Left lung (tissue), 10 donors: ENCODE data around the gene MYH10. TPM values are rescaled to one million over a fixed set of nuclear protein-coding genes. Genes with fewer than 3 reads are reported as not detected.

ENCODE experiments used
- ATAC-seq: fragments of 200-7000 bp; cut with Tn5 transposase; one replicate; pipeline ENCODE4 v1.9.1; 2020; ENCODE audit warnings: moderate library complexity
- DNase-seq, 4 donors: peaks; one replicate each; pipeline ENCODE4 v3.0.0-alpha.2; 2013 to 2020
- H3K27ac ChIP-seq, 2 donors: fragments of 200-600 bp; sonication (generic) in 1 of 2; one replicate each; pipeline versions ENCODE4 v1.5.0 to v1.8.0; 2020 to 2021
- H3K27me3 ChIP-seq, 2 donors: fragments of 200-600 bp; sonication (generic) in 1 of 2; one replicate each; pipeline versions ENCODE4 v1.5.0 to v1.8.0; 2020 to 2021
- H3K36me3 ChIP-seq, 2 donors: fragments of 200-600 bp; sonication (generic) in 1 of 2; one replicate each; pipeline versions ENCODE4 v1.5.0 to v1.8.0; 2020 to 2021
- H3K4me1 ChIP-seq, 2 donors: fragments of 200-600 bp; one replicate each; pipeline ENCODE4 v1.8.0; 2021
- H3K4me3 ChIP-seq, 2 donors: fragments of 200-600 bp; sonication (generic) in 1 of 2; one replicate each; pipeline versions ENCODE4 v1.5.0 to v1.8.0; 2020 to 2021; ENCODE audit warnings: mild to moderate bottlenecking in 1 of 2
- H3K9me3 ChIP-seq, 2 donors: fragments of 200-600 bp; sonication (generic) in 1 of 2; one replicate each; pipeline versions ENCODE4 v1.5.0 to v1.8.0; 2020 to 2021
- CTCF ChIP-seq, 2 donors: fragments of 200-600 bp; sonication (generic) in 1 of 2; IDR thresholded peaks; one replicate each; pipeline versions ENCODE4 v1.5.0 to v1.8.0; 2021; ENCODE audit warnings: antibody characterized with exemption in 2 of 2
- intact Hi-C, 2 donors: fragments of 100-400 bp; cut with DNase I; formaldehyde crosslinking; loops; one replicate each; pipeline versions ENCODE4 v1.11.2 to v1.14.2; 2022
- polyA plus RNA-seq, 6 donors: library from polyadenylated mRNA; unstranded; fragments of 120-200 nt; gene quantifications; one replicate each; pipeline ENCODE4 v1.2.1, GENCODE V29; 2013; ENCODE audit not compliant: insufficient read length in 6 of 6
- total RNA-seq, 2 donors: library from RNA; stranded (reverse); fragmentation: NEBNext Ultra II Directional; extraction: Animal tissue kit (Norgen Biotek cat#: 25700); gene quantifications; one replicate each; pipeline ENCODE4 v1.2.1, GENCODE V29; 2021
- donor health status: DM: no; HTN: yes; CAD: no.
- donor health status: DM: no; HTN: no; CAD: no.

MYH10 gene
- total and polyA plus RNA-seq, 8 donors, result 70.9 to 196 (median 151) TPM

DNA sequence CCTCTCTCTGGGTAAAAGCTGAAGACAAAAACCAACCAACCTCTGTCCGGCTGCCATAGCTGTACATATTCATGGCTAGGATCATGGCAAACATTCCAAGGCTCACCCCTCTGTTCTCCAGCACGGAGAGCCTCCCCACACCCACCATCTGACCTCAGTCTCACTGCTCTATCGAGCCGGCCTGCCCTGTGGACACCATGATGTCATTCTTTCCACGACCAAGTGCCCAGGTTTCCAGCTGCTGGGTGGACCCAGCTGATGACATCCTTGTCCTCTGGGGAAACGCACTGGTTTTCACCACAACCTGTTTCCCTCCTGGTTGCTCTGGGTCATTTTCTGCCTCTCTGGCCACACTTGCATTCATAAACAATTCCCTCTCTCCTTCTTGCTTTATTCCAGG, 127.2 kb downstream of the MYH10 start:
- Histone ChIP-seq H3K9me3 (no peaks in the 10 kb centered on the region), H3K27me3 (no peaks in the 10 kb centered on the region), H3K4me1 (no peaks in the 10 kb centered on the region), H3K27ac (no peak overlapping the region), H3K4me3 (no peak overlapping the region), H3K36me3 (peaks cover 0 to 7% of the 10 kb centered on the region in 2 donors)
- no peak for ATAC-seq
- intact Hi-C loops, result no loop called here
- no peak for TF ChIP-seq CTCF (IDR thresholded peaks at IDR 0.05)
- no peak for DNase-seq

DNA sequence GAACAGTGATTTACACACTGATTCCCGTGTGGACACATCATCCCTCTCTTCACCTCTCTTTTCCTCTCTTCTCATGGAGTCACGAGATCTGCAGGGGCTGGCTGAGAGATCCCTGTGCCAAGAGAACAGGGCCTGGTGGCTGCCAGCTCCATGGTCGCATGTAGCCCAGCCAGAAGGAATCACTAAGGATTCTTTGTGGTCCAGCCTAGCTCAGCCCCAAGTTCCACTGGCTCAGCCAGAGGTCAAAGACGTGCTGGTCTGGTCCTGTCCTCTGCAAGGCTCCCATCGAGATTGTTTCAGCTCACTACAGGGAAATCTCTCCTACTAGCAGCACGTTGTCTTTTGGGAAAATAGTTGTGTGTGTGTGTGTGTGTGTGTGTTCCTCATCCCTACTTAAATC, 128.4 kb downstream of the MYH10 start:
- intact Hi-C loops, result no loop called here
- Histone ChIP-seq H3K4me1 (no peaks in the 10 kb centered on the region), H3K9me3 (no peaks in the 10 kb centered on the region), H3K4me3 (no peak overlapping the region), H3K27ac (no peak overlapping the region), H3K36me3 (peaks cover 0 to 3% of the 10 kb centered on the region in 2 donors), H3K27me3 (no peaks in the 10 kb centered on the region)
- DNase-seq (no peak), ATAC-seq (no peak)
- TF ChIP-seq CTCF (IDR thresholded peaks at IDR 0.05), result no peak

DNA sequence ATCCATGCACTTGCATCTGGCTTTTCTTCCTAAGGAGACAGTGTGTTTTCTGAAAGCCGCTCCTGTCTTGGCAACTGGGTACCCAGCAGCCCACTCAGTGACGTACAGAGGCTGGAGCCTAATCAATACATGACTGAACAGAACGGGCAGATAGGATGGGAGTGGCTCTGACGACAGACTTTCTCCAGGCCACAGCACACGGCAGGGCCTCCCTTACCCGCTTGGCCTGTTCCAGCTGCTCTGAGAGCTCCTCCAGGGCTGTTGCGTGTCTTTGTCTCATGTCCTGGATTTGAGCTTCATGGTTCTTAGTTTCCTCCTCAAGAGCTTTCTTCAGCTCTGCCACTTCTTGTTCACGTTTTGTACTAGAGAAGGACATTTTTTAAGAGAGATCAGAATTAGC, 129.9 kb downstream of the MYH10 start:
- Histone ChIP-seq H3K27me3 (no peaks in the 10 kb centered on the region), H3K27ac (no peak overlapping the region), H3K9me3 (no peaks in the 10 kb centered on the region), H3K4me1 (no peaks in the 10 kb centered on the region), H3K4me3 (no peak overlapping the region), H3K36me3 (peaks cover 0 to 9% of the 10 kb centered on the region in 2 donors)
- DNase-seq (no peak), ATAC-seq (no peak)
- no peak for TF ChIP-seq CTCF (IDR thresholded peaks at IDR 0.05)
- intact Hi-C loops, result no loop called here

- no peaks in the 10 kb centered on the region for H3K4me1 ChIP-seq
- no peak overlapping the region for H3K27ac ChIP-seq
- H3K4me3 ChIP-seq, result no peak overlapping the region
- no peaks in the 10 kb centered on the region for H3K27me3 ChIP-seq
- ATAC-seq (no peak), DNase-seq (no peak)
- intact Hi-C loops, result no loop called here
- no peaks in the 10 kb centered on the region for H3K9me3 ChIP-seq
- no peak for TF ChIP-seq CTCF (IDR thresholded peaks at IDR 0.05)
- H3K36me3 ChIP-seq, result peaks cover 0 to 12% of the 10 kb centered on the region in 2 donors
Measured at GRCh38 chr17:8499614-8500013, 130.9 kb downstream of the MYH10 start.

DNA sequence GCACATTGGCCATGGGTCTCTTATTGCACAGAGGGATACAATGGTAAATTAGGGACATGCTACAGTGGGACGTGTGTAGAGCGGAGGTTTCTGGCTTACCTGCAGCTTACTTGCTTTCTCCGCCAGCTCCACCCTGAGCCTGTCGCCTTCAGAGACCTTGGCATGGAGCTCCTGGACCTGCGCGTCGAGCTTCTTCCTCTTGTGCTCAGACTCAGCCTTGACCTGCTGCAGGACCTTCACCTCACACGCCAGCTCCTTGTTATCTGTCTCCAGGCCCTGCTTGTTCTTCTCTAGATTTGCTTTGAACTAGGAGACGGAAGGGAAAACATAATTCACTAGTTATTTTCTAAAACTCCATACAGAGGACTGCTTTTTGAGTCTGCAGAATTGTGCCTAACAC, 131.4 kb downstream of the MYH10 start:
- no peaks in the 10 kb centered on the region for H3K9me3 ChIP-seq
- H3K4me1 ChIP-seq, result no peaks in the 10 kb centered on the region
- no peak overlapping the region for H3K27ac ChIP-seq
- DNase-seq (no peak), ATAC-seq (no peak)
- intact Hi-C loops, result no loop called here
- no peak for TF ChIP-seq CTCF (IDR thresholded peaks at IDR 0.05)
- H3K36me3 ChIP-seq, result peaks cover 0 to 16% of the 10 kb centered on the region in 2 donors
- H3K4me3 ChIP-seq, result no peak overlapping the region
- H3K27me3 ChIP-seq, result no peaks in the 10 kb centered on the region
